Measurements from ENCODE around the gene TRRAP. TPM values are rescaled to one million over a fixed set of nuclear protein-coding genes. Genes with fewer than 3 reads are reported as not detected.

TRRAP gene
- total and polyA plus RNA-seq, 10 donors = 8.4 to 73.4 (median 57.5) TPM

GRCh38 chr7:98974906-98975816 lies 96.8 kb downstream of the TRRAP start:
- WGBS, 5 donors = 92 to 94% (median 93%) methylated on average over 17 of the region's 17 CpGs
- H3K4me3 ChIP-seq = no peak overlapping the region
- no peak for DNase-seq
- no peaks in the 10 kb centered on the region for H3K9me3 ChIP-seq
- no peak overlapping the region for H3K27ac ChIP-seq
- peaks cover 26 to 100% (median 99%) of the 10 kb centered on the region in 6 donors for H3K36me3 ChIP-seq
- H3K4me1 ChIP-seq = no peaks in the 10 kb centered on the region
- TF ChIP-seq CTCF (IDR thresholded peaks at IDR 0.05 in 8 of 11, conservative IDR thresholded peaks at IDR 0.05 in 3 of 11) (no peak), POLR2A (IDR thresholded peaks at IDR 0.05) (no peak), POLR2AphosphoS5 (IDR thresholded peaks at IDR 0.05) (no peak)
- intact Hi-C loops (cut with DNase I; ENCODE audit: low total_unique reads) = no loop called here
- H3K27me3 ChIP-seq (replicated peaks in 1 of 7) = no peaks in the 10 kb centered on the region

DNA sequence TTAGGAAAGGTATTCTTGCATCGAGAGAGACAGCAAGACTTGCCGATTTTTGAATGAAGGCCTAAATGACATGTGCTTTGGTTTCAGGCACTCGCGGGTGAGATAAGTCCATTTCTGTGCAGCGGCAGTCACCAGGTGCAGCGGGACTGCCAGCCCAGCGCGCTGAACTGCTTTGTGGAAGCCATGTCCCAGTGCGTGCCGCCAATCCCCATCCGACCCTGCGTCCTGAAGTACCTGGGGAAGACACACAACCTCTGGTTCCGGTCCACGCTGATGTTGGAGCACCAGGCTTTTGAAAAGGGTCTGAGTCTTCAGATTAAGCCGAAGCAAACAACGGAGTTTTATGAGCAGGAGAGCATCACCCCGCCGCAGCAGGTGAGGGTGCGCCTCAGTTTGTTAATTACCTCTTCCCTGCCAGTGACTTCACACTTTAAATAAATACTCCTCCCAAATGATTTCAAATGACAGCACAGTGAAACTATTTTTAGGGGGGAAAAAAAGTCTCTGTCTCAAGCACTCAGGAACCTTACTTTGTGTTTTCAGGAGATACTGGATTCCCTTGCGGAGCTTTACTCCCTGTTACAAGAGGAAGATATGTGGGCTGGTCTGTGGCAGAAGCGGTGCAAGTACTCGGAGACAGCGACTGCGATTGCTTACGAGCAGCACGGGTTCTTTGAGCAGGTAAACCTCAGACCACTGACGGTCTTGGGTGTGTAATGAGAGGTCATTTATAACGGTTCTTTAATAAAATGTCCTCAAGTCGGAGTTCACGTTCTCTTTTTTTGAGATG lies 98.3 kb downstream of the TRRAP start:
- H3K27ac ChIP-seq = no peak overlapping the region
- DNase-seq = peak; percentile 49
- TF ChIP-seq POLR2A (IDR thresholded peaks at IDR 0.05) (no peak), CTCF (IDR thresholded peaks at IDR 0.05 in 8 of 11, conservative IDR thresholded peaks at IDR 0.05 in 3 of 11) (no peak), POLR2AphosphoS5 (IDR thresholded peaks at IDR 0.05) (no peak)
- no peak overlapping the region for H3K4me3 ChIP-seq
- no peaks in the 10 kb centered on the region for H3K9me3 ChIP-seq
- intact Hi-C loops (cut with DNase I; ENCODE audit: low total_unique reads) = no loop called here
- peaks cover 26 to 100% (median 100%) of the 10 kb centered on the region in 6 donors for H3K36me3 ChIP-seq
- 93 to 97% (median 96%) methylated on average over 30 of the region's 30 CpGs for WGBS, 5 donors
- H3K4me1 ChIP-seq = no peaks in the 10 kb centered on the region
- H3K27me3 ChIP-seq (replicated peaks in 1 of 7) = no peaks in the 10 kb centered on the region

- Histone ChIP-seq H3K9me3 (no peaks in the 10 kb centered on the region), H3K4me1 (no peaks in the 10 kb centered on the region), H3K27ac (no peak overlapping the region), H3K36me3 (peaks cover 26 to 100% (median 100%) of the 10 kb centered on the region in 6 donors), H3K27me3 (replicated peaks in 1 of 7) (no peaks in the 10 kb centered on the region), H3K4me3 (no peak overlapping the region)
- WGBS, 5 donors = 88 to 98% (median 94%) methylated on average over 9 of the region's 9 CpGs
- DNase-seq = peak; percentile 65
- intact Hi-C loops (cut with DNase I; ENCODE audit: low total_unique reads) = no loop called here
- peak in 1 of 3 donors; percentile 13 for TF ChIP-seq POLR2AphosphoS5 (IDR thresholded peaks at IDR 0.05)
- no peak for TF ChIP-seq POLR2A (IDR thresholded peaks at IDR 0.05)
- TF ChIP-seq CTCF (IDR thresholded peaks at IDR 0.05 in 8 of 11, conservative IDR thresholded peaks at IDR 0.05 in 3 of 11) = no peak
Observed at GRCh38 chr7:98978672-98979071, 100.3 kb downstream of the TRRAP start.

DNA sequence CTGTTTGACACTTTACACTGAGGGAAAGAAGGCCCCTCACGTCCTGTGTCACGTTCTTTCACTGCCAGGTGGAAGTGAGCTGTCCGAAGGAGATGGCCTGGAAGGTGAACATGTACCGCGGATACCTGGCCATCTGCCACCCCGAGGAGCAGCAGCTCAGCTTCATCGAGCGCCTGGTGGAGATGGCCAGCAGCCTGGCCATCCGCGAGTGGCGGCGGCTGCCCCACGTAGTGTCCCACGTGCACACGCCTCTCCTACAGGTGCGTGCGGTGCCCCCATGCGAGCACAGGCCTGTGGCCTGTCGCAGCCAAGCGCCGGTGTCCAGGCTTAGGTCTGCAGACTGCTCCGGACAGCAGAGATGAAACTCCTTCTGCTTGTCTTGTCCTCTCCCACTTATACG lies 103.4 kb downstream of the TRRAP start:
- Histone ChIP-seq H3K36me3 (peaks cover 25 to 100% (median 99%) of the 10 kb centered on the region in 6 donors), H3K4me1 (no peaks in the 10 kb centered on the region), H3K4me3 (no peak overlapping the region), H3K27me3 (replicated peaks in 1 of 7) (no peaks in the 10 kb centered on the region), H3K9me3 (peaks cover 0 to 11% (median 4%) of the 10 kb centered on the region in 8 donors), H3K27ac (no peak overlapping the region)
- intact Hi-C loops (cut with DNase I; ENCODE audit: low total_unique reads) = no loop called here
- no peak for DNase-seq
- TF ChIP-seq POLR2A (IDR thresholded peaks at IDR 0.05) (no peak), POLR2AphosphoS5 (IDR thresholded peaks at IDR 0.05) (peak in 1 of 3 donors; percentile 40), CTCF (IDR thresholded peaks at IDR 0.05 in 8 of 11, conservative IDR thresholded peaks at IDR 0.05 in 3 of 11) (no peak)
- 94 to 97% (median 97%) methylated on average over 16 to 23 of the region's 23 CpGs for WGBS, 5 donors
